Ovary (tissue), 9 donors: ENCODE results near the gene KCTD19. TPM values are rescaled to one million over a fixed set of nuclear protein-coding genes. Genes with fewer than 3 reads are reported as not detected.

Experiments used
- DNase-seq, 5 donors: peaks; one replicate each; pipeline ENCODE4 v3.0.0-alpha.2; 2019 to 2020
- H3K27ac ChIP-seq, 2 donors: fragments of 200-600 bp; one replicate each; pipeline versions ENCODE4 v1.5.1 to v1.8.0; 2019 to 2022
- H3K27me3 ChIP-seq: fragments of 200-600 bp; one replicate; pipeline ENCODE4 v1.8.0; 2022
- H3K36me3 ChIP-seq: fragments of 200-600 bp; sonication (generic); one replicate; pipeline ENCODE4 v1.5.1; 2019
- H3K4me1 ChIP-seq: one replicate; pipeline ENCODE4 v1.8.1; 2013; ENCODE audit warnings: mild to moderate bottlenecking, moderate library complexity; ENCODE audit not compliant: insufficient read depth
- H3K4me3 ChIP-seq: fragments of 200-600 bp; sonication (generic); one replicate; pipeline ENCODE4 v1.5.1; 2017
- H3K9me3 ChIP-seq, 2 donors: fragments of 200-600 bp in 1 of 2; sonication (generic) in 1 of 2; one replicate each; pipeline versions ENCODE4 v1.5.1 to v1.8.1; 2013 to 2019; ENCODE audit warnings: mild to moderate bottlenecking in 1 of 2, moderate library complexity in 1 of 2
- EP300 ChIP-seq: sonication (generic); formaldehyde crosslinking; IDR thresholded peaks from one replicate; pipeline ENCODE4 v1.6.1; 2017; ENCODE audit warnings: antibody characterized with exemption
- POLR2A ChIP-seq: fragments of 450-650 bp; IDR thresholded peaks from one replicate; pipeline ENCODE4 v1.6.1; 2017; ENCODE audit warnings: antibody characterized with exemption, mild to moderate bottlenecking, moderate library complexity
- WGBS, 3 donors: extraction: QIAGEN DNeasy Blood & Tissue Kit in 1 of 3; methylation state at CpG; one replicate each; pipeline versions ENCODE4 v1.1.5 to v1.1.7; 2013 to 2017; 5-methylcytosine and 5-hydroxymethylcytosine counted together
- intact Hi-C, 4 donors: fragments of 100-400 bp; cut with DNase I; formaldehyde crosslinking; loops; one replicate each; pipeline versions ENCODE4 v1.11.0 to v1.15.1; 2022 to 2023
- polyA plus RNA-seq, 2 donors: library from polyadenylated mRNA; stranded (reverse); fragments of 200-250 nt in 1 of 2; fragments of 350-450 nt in 1 of 2; fragmentation: Illumina TruSeq in 1 of 2; extraction: RNeasy Lipid Tissue Mini Kit (QIAGEN cat#74804) in 1 of 2; gene quantifications; one replicate each; pipeline ENCODE4 v1.2.3, GENCODE V29; 2013 to 2014
- total RNA-seq, 7 donors: library from RNA; depleted of rRNA in 2 of 7; stranded (reverse); fragments of >200 nt in 2 of 7; fragmentation: NEBNext Ultra II Directional in 3 of 7; extraction: Animal tissue kit (Norgen Biotek cat#: 25700) in 3 of 7; gene quantifications; one replicate each; pipeline versions ENCODE4 v1.1.0 to v1.2.4, GENCODE V29; 2016 to 2023
- TF ChIP-seq, protein P1 (sequence below), 3 donors: fragments of 450-650 bp in 2 of 3; fragments of 200-600 bp in 1 of 3; IDR thresholded peaks; one replicate each; pipeline versions ENCODE4 v1.5.1 to v1.8.0; 2016 to 2022; ENCODE audit warnings: antibody characterized with exemption in 3 of 3, mild to moderate bottlenecking in 1 of 3
- donor health status: DM: no; HTN: no; CAD: no; lungs with moderate emphysema.
- donor health status: DM: no; HTN: no; CAD: no.
- donor health status: Bipolar disorder and iron deficiency.
- donor health status: DM: yes; HTN: yes; CAD: no.
- donor health status: DM: no; HTN: no; CAD: no.
- donor health status: DM: yes; HTN: yes; CAD: no.

Gene KCTD19
- total and polyA plus RNA-seq, 9 donors, result 0.05 to 0.70 (median 0.12) TPM; not detected in 4

DNA sequence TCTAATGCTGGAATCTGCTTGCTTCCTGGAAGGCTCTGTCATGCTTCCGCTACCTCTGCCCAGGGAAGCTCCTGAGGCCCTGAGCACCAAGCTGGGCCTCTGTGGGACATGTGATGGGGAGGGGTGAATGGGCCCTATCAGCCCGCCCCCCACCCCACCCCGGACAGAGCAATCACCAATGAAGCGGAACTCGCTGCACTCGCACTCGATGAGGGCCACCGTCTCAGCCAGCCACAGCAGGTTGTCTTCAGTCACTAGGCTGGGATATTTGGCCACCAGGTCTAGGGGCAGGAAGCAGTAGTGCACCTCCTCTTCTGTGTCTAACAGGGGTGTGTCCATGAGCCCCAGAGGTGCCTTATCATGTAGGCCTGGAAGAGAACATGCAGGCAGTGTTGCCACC lies 23.6 kb downstream of the KCTD19 start:
- intact Hi-C loops, result no loop called here
- H3K4me3 ChIP-seq, result no peak overlapping the region
- DNase-seq, result no peak
- TF ChIP-seq EP300 (no peak), POLR2A (no peak)
- TF ChIP-seq, protein P1, sequence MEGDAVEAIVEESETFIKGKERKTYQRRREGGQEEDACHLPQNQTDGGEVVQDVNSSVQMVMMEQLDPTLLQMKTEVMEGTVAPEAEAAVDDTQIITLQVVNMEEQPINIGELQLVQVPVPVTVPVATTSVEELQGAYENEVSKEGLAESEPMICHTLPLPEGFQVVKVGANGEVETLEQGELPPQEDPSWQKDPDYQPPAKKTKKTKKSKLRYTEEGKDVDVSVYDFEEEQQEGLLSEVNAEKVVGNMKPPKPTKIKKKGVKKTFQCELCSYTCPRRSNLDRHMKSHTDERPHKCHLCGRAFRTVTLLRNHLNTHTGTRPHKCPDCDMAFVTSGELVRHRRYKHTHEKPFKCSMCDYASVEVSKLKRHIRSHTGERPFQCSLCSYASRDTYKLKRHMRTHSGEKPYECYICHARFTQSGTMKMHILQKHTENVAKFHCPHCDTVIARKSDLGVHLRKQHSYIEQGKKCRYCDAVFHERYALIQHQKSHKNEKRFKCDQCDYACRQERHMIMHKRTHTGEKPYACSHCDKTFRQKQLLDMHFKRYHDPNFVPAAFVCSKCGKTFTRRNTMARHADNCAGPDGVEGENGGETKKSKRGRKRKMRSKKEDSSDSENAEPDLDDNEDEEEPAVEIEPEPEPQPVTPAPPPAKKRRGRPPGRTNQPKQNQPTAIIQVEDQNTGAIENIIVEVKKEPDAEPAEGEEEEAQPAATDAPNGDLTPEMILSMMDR (IDR thresholded peaks at IDR 0.05), result no peak
- H3K9me3 ChIP-seq, result no peaks in the 10 kb centered on the region
- H3K27me3 ChIP-seq, result no peaks in the 10 kb centered on the region
- no peaks in the 10 kb centered on the region for H3K36me3 ChIP-seq
- 82 to 91% (median 86%) methylated on average over 8 of the region's 8 CpGs for WGBS, 3 donors
- no peaks in the 10 kb centered on the region for H3K4me1 ChIP-seq
- H3K27ac ChIP-seq, result no peak overlapping the region

DNA sequence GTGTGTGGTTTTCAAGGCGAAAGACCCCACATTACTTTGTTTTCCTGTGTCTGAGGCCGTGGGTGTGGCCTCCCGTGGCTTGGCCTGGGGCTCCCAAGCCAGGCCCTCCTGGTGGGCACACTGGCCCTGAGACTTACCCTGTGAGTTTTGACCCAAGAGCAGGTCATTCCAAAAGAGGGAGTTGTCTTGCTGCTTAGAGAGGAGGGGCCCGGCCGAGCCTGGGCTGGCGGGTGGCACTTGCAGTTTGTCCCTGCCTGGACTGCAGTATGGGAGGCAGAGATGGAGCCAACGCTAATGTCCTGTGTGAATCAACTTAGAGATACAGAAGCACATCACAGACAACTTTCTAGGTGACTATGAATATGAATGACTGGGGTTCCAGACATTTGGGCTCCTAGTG lies 24.5 kb downstream of the KCTD19 start:
- intact Hi-C loops, result no loop called here
- Histone ChIP-seq H3K27me3 (no peaks in the 10 kb centered on the region), H3K4me3 (no peak overlapping the region), H3K4me1 (no peaks in the 10 kb centered on the region), H3K27ac (peak overlapping the region; percentile 17 to 28), H3K36me3 (no peaks in the 10 kb centered on the region), H3K9me3 (no peaks in the 10 kb centered on the region)
- peak in 1 of 5 donors; percentile 48 for DNase-seq
- WGBS, 3 donors, result 40 to 50% (median 49%) methylated on average over 7 of the region's 7 CpGs
- TF ChIP-seq, protein P1 (IDR thresholded peaks at IDR 0.05), result no peak
- TF ChIP-seq EP300 (no peak), POLR2A (no peak)

DNA sequence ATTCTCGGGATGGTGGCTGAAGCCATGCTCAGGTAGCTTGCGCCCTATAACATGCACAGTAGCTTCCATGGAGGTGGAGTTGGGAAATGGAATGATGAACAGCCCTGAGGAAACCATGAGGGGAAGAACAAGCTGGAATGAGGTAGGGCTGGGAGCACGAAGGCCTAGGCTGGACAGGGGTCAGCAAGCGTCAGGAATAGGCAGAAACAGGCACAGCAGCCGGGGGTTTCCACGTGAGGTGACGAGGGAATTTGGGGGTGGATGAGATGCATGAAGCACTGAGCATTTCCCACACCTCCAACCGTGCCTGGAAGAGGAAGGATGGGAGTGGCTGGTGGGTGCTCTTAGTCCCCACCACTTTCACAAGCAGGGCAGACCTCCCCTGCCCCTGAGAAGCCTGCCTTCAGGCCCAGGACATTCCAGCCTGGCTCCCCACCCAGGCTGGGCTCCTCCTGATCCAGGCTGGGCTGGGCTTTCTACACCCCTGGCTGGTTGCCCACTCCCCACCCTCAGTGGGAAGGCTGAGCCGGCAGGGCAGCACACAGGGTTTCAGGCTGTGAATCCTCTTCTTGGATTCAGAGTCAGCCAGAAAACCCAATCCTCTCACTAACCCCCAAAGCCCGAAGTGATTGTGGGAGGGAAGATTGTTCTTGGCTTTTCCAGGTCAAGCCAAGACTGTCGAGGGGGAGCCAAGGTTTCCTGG lies 25.3 kb downstream of the KCTD19 start:
- 36 to 57% (median 52%) methylated on average over 11 of the region's 11 CpGs for whole genome bisulfite sequencing, 3 donors
- no peaks in the 10 kb centered on the region for H3K27me3 ChIP-seq
- DNase-seq, result peak; percentile 78 to 91 (median 79)
- no peaks in the 10 kb centered on the region for H3K4me1 ChIP-seq
- H3K4me3 ChIP-seq, result no peak overlapping the region
- H3K9me3 ChIP-seq, result no peaks in the 10 kb centered on the region
- H3K27ac ChIP-seq, result peak overlapping the region; percentile 17 to 28
- TF ChIP-seq EP300, result no peak
- TF ChIP-seq POLR2A, result no peak
- TF ChIP-seq, protein P1 (IDR thresholded peaks at IDR 0.05), result no peak
- no peaks in the 10 kb centered on the region for H3K36me3 ChIP-seq
- intact Hi-C loops, result no loop called here

DNA sequence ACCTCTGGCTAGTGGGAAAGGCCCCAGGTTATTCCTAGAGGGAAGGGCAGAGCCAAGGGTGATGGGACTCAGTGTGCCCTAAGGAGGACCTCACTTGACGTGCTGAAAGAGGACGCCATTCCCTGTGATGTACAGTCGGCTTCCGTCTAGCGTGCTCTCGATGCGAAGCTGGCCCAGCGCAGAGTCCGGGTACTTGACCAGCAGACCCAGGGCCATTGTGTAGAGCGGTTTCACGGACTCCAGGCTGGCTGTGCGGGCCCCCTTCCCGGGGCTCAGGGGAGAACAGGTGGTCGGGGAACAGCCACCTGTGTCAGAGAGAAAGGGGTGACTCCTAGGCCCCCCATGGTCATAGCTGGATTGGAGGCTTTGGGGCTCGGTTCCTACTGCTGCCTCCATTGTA lies 27.3 kb downstream of the KCTD19 start:
- H3K4me3 ChIP-seq, result no peak overlapping the region
- WGBS, 3 donors, result 93 to 96% (median 95%) methylated on average over 15 of the region's 15 CpGs
- no peak for TF ChIP-seq EP300
- TF ChIP-seq POLR2A, result no peak
- TF ChIP-seq, protein P1 (IDR thresholded peaks at IDR 0.05), result no peak
- H3K4me1 ChIP-seq, result no peaks in the 10 kb centered on the region
- DNase-seq, result no peak
- H3K9me3 ChIP-seq, result no peaks in the 10 kb centered on the region
- no peak overlapping the region for H3K27ac ChIP-seq
- intact Hi-C loops, result no loop called here
- no peaks in the 10 kb centered on the region for H3K27me3 ChIP-seq
- no peaks in the 10 kb centered on the region for H3K36me3 ChIP-seq
